Osteocyte (in vitro differentiated cells): Measurements from ENCODE around the gene TMEM132C. TPM values are rescaled to one million over a fixed set of nuclear protein-coding genes. Genes with fewer than 3 reads are reported as not detected.

Experiments
- DNase-seq: peaks from one replicate; pipeline ENCODE4 v3.0.0; 2021; ENCODE audit warnings: mixed read lengths; ENCODE audit not compliant: unreplicated experiment; ENCODE audit errors: extremely low spot score
- H3K27ac Mint-ChIP-seq: one replicate; pipeline ENCODE4 v1.8.0; 2021; ENCODE audit warnings: mild to moderate bottlenecking, mixed read lengths; ENCODE audit not compliant: unreplicated experiment
- H3K27me3 Mint-ChIP-seq: one replicate; pipeline ENCODE4 v1.8.0; 2021; ENCODE audit warnings: mixed read lengths; ENCODE audit not compliant: unreplicated experiment
- H3K36me3 Mint-ChIP-seq: one replicate; pipeline ENCODE4 v1.8.0; 2021; ENCODE audit warnings: mixed read lengths; ENCODE audit not compliant: unreplicated experiment
- H3K4me1 Mint-ChIP-seq: one replicate; pipeline ENCODE4 v1.8.0; 2021; ENCODE audit warnings: mixed read lengths; ENCODE audit not compliant: unreplicated experiment
- H3K4me3 Mint-ChIP-seq: one replicate; pipeline ENCODE4 v1.8.0; 2021; ENCODE audit warnings: mild to moderate bottlenecking, moderate library complexity, mixed read lengths; ENCODE audit not compliant: unreplicated experiment
- H3K9me3 Mint-ChIP-seq: one replicate; pipeline ENCODE4 v1.8.0; 2021; ENCODE audit warnings: mixed read lengths; ENCODE audit not compliant: unreplicated experiment
- CTCF ChIP-seq: fragments of 200-600 bp; sonication (generic); IDR thresholded peaks from 2 replicates; pipeline ENCODE4 v1.5.0; 2021; ENCODE audit warnings: antibody characterized with exemption, mild to moderate bottlenecking, moderate library complexity
- total RNA-seq: library from RNA; stranded (reverse); gene quantifications from 2 replicates; pipeline ENCODE4 v1.2.1, GENCODE V29; 2021

The TMEM132C gene
- total RNA-seq, 1 donor from 2014 or later: not detected

GRCh38 chr12:128548949-128549348 lies 282.0 kb downstream of the TMEM132C start:
- H3K9me3 Mint-ChIP-seq: peaks cover 27% of the 10 kb centered on the region
- TF ChIP-seq CTCF: no peak
- no peaks in the 10 kb centered on the region for H3K27me3 Mint-ChIP-seq
- no peaks in the 10 kb centered on the region for H3K4me1 Mint-ChIP-seq
- no peak for DNase-seq
- H3K4me3 Mint-ChIP-seq: no peak overlapping the region
- H3K27ac Mint-ChIP-seq: no peak overlapping the region
- no peaks in the 10 kb centered on the region for H3K36me3 Mint-ChIP-seq

GRCh38 chr12:128549601-128550218 lies 282.7 kb downstream of the TMEM132C start:
- Mint-ChIP-seq H3K27me3 (no peaks in the 10 kb centered on the region), H3K9me3 (peaks cover 22% of the 10 kb centered on the region), H3K4me3 (no peak overlapping the region), H3K4me1 (no peaks in the 10 kb centered on the region), H3K27ac (no peak overlapping the region), H3K36me3 (no peaks in the 10 kb centered on the region)
- no peak for DNase-seq
- no peak for TF ChIP-seq CTCF

GRCh38 chr12:128551266-128551665 lies 284.3 kb downstream of the TMEM132C start:
- H3K36me3 Mint-ChIP-seq: no peaks in the 10 kb centered on the region
- no peak for DNase-seq
- TF ChIP-seq CTCF: no peak
- H3K27ac Mint-ChIP-seq: no peak overlapping the region
- H3K27me3 Mint-ChIP-seq: no peaks in the 10 kb centered on the region
- no peak overlapping the region for H3K4me3 Mint-ChIP-seq
- H3K9me3 Mint-ChIP-seq: peaks cover 13% of the 10 kb centered on the region
- H3K4me1 Mint-ChIP-seq: no peaks in the 10 kb centered on the region

GRCh38 chr12:128554546-128555304 lies 287.8 kb downstream of the TMEM132C start:
- no peak for DNase-seq
- H3K36me3 Mint-ChIP-seq: no peaks in the 10 kb centered on the region
- TF ChIP-seq CTCF: no peak
- peaks cover 19% of the 10 kb centered on the region for H3K9me3 Mint-ChIP-seq
- H3K27ac Mint-ChIP-seq: no peak overlapping the region
- H3K4me1 Mint-ChIP-seq: no peaks in the 10 kb centered on the region
- H3K27me3 Mint-ChIP-seq: no peaks in the 10 kb centered on the region
- H3K4me3 Mint-ChIP-seq: no peak overlapping the region

GRCh38 chr12:128557231-128557630 lies 290.3 kb downstream of the TMEM132C start:
- H3K27me3 Mint-ChIP-seq: no peaks in the 10 kb centered on the region
- no peaks in the 10 kb centered on the region for H3K36me3 Mint-ChIP-seq
- H3K9me3 Mint-ChIP-seq: peaks cover 32% of the 10 kb centered on the region
- DNase-seq: no peak
- H3K4me3 Mint-ChIP-seq: no peak overlapping the region
- no peak overlapping the region for H3K27ac Mint-ChIP-seq
- H3K4me1 Mint-ChIP-seq: no peaks in the 10 kb centered on the region
- no peak for TF ChIP-seq CTCF
